A673 (cell line): Measurements from ENCODE around the gene R3HDML.

ENCODE experiments used
- EZH2 ChIP-seq: fragments of 200-600 bp; sonication (generic); IDR thresholded peaks from 2 replicates; pipeline ENCODE4 v1.6.1; 2017; ENCODE audit warnings: borderline replicate concordance, low read depth, mild to moderate bottlenecking, mixed read lengths, antibody characterized with exemption, low read length; ENCODE audit not compliant: poor library complexity, severe bottlenecking
- TF ChIP-seq, protein P1 (sequence below): fragments of 300-800, 200-600 bp; sonication (generic); conservative IDR thresholded peaks from 2 replicates; pipeline ENCODE4 v1.5.1; 2017; ENCODE audit warnings: low read depth, mild to moderate bottlenecking, antibody characterized with exemption, low read length, moderate library complexity, mixed read lengths

GRCh38 chr20:44335675-44336074, 1.2 kb upstream of the R3HDML start:
- TF ChIP-seq, protein P1, sequence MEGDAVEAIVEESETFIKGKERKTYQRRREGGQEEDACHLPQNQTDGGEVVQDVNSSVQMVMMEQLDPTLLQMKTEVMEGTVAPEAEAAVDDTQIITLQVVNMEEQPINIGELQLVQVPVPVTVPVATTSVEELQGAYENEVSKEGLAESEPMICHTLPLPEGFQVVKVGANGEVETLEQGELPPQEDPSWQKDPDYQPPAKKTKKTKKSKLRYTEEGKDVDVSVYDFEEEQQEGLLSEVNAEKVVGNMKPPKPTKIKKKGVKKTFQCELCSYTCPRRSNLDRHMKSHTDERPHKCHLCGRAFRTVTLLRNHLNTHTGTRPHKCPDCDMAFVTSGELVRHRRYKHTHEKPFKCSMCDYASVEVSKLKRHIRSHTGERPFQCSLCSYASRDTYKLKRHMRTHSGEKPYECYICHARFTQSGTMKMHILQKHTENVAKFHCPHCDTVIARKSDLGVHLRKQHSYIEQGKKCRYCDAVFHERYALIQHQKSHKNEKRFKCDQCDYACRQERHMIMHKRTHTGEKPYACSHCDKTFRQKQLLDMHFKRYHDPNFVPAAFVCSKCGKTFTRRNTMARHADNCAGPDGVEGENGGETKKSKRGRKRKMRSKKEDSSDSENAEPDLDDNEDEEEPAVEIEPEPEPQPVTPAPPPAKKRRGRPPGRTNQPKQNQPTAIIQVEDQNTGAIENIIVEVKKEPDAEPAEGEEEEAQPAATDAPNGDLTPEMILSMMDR = no peak
- TF ChIP-seq EZH2 = no peak
